MM.1S (cell line): ENCODE measurements around the gene DCTN2.
A peak's percentile ranks its signal among the peaks of the same experiment; 100 is the strongest.

Experiments used
- DNase-seq: peaks from one replicate; pipeline ENCODE4 v3.0.0-alpha.2; 2015
- H2AFZ ChIP-seq: fragments of 300-600 bp; sonication (generic); 2 replicates; pipeline ENCODE4 v1.6.0; 2016; ENCODE audit warnings: antibody characterized with exemption, low read length
- H3F3A ChIP-seq: fragments of 300-600 bp; sonication (generic); 2 replicates; pipeline ENCODE4 v1.6.1; 2016; ENCODE audit warnings: mild to moderate bottlenecking, antibody characterized with exemption, low read length, moderate library complexity, mixed read lengths; ENCODE audit not compliant: insufficient read depth
- H3K27ac ChIP-seq: fragments of 300-600 bp; sonication (generic); 2 replicates; pipeline ENCODE4 v1.5.1; 2016; ENCODE audit warnings: mild to moderate bottlenecking, low read length
- H3K27me3 ChIP-seq: fragments of 300-600 bp; sonication (generic); replicated peaks from 2 replicates; pipeline ENCODE4 v1.6.0; 2016; ENCODE audit warnings: low read length; ENCODE audit not compliant: insufficient read depth
- H3K36me3 ChIP-seq: fragments of 300-600 bp; sonication (generic); replicated peaks from 2 replicates; pipeline ENCODE4 v1.6.1; 2016; ENCODE audit warnings: mild to moderate bottlenecking, low read length, mixed read lengths; ENCODE audit not compliant: insufficient read depth
- H3K4me1 ChIP-seq: fragments of 300-600 bp; sonication (generic); 2 replicates; pipeline ENCODE4 v1.6.1; 2016; ENCODE audit warnings: low read length, mixed read lengths
- H3K4me2 ChIP-seq: fragments of 300-600 bp; sonication (generic); 2 replicates; pipeline ENCODE4 v1.6.0; 2016; ENCODE audit warnings: low read depth, low read length
- H3K4me3 ChIP-seq: fragments of 300-600 bp; sonication (generic); 2 replicates; pipeline ENCODE4 v1.5.1; 2016; ENCODE audit warnings: low read length, mixed read lengths
- H3K79me2 ChIP-seq: fragments of 300-600 bp; sonication (generic); 2 replicates; pipeline ENCODE4 v1.6.1; 2016; ENCODE audit warnings: mixed run types, low read length, mixed read lengths
- H3K9ac ChIP-seq: fragments of 300-600 bp; sonication (generic); 2 replicates; pipeline ENCODE4 v1.6.1; 2016; ENCODE audit warnings: low read length, mixed read lengths
- H3K9me2 ChIP-seq: fragments of 300-600 bp; sonication (generic); replicated peaks from 2 replicates; pipeline ENCODE4 v1.6.1; 2016; ENCODE audit warnings: mild to moderate bottlenecking, low read length, mixed read lengths; ENCODE audit not compliant: insufficient read depth
- H3K9me3 ChIP-seq: fragments of 300-600 bp; sonication (generic); replicated peaks from 2 replicates; pipeline ENCODE4 v1.6.1; 2016; ENCODE audit warnings: mild to moderate bottlenecking, low read length, mixed read lengths; ENCODE audit not compliant: insufficient read depth
- H4K20me1 ChIP-seq: fragments of 300-600 bp; sonication (generic); 2 replicates; pipeline ENCODE4 v1.6.1; 2016; ENCODE audit warnings: mild to moderate bottlenecking, low read length, moderate library complexity, mixed read lengths; ENCODE audit not compliant: insufficient read depth
- EZH2 ChIP-seq: fragments of 300-600 bp; sonication (generic); optimal IDR thresholded peaks from 2 replicates; pipeline ENCODE3; 2017; ENCODE audit warnings: low read depth, mild to moderate bottlenecking, antibody characterized with exemption, low read length, mixed read lengths
- EZH2phosphoT487 ChIP-seq: fragments of 300-600 bp; sonication (generic); IDR thresholded peaks from 2 replicates; pipeline ENCODE4 v1.6.1; 2018; ENCODE audit warnings: antibody characterized with exemption, low read length
- TF ChIP-seq, protein P1 (sequence below): fragments of 300-600 bp; sonication (generic); IDR thresholded peaks from 2 replicates; pipeline ENCODE4 v1.5.1; 2016; ENCODE audit warnings: antibody characterized with exemption, low read length, mixed read lengths

The DCTN2 gene

DNA sequence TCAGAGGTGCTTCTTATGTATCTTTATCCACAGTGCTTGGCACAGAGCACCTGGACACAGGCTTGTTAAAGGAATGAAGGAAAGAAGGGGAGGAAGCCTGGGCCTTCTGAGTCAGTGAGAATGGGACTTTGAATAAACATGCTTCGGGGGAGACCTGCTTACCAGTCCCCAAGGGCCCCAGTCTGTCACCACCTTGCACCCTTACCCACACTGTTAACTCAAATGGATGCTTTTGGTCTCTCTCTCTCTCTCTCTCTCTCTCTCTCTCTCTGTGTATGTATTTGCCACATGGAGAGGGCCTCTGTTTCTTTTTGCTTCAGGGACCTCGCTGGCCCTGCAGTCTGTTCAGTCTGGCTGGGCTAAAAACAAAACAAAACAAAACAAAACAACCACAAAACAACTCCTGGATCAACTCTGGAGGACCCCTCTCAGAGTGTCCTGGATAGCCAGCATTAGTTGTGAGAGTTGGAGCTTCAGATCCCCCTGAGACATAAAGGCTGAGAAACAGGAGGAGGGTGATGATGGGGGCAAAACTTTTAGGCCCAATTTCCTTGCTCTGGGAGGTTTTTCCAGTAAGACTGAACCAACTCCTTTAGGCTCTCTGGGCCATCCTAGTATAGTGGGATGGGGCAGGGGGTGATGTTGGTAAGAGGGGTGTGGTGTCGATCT lies 4.8 kb upstream of the DCTN2 start:
- peaks cover 25% of the 10 kb centered on the region for H3K27me3 ChIP-seq

DNA sequence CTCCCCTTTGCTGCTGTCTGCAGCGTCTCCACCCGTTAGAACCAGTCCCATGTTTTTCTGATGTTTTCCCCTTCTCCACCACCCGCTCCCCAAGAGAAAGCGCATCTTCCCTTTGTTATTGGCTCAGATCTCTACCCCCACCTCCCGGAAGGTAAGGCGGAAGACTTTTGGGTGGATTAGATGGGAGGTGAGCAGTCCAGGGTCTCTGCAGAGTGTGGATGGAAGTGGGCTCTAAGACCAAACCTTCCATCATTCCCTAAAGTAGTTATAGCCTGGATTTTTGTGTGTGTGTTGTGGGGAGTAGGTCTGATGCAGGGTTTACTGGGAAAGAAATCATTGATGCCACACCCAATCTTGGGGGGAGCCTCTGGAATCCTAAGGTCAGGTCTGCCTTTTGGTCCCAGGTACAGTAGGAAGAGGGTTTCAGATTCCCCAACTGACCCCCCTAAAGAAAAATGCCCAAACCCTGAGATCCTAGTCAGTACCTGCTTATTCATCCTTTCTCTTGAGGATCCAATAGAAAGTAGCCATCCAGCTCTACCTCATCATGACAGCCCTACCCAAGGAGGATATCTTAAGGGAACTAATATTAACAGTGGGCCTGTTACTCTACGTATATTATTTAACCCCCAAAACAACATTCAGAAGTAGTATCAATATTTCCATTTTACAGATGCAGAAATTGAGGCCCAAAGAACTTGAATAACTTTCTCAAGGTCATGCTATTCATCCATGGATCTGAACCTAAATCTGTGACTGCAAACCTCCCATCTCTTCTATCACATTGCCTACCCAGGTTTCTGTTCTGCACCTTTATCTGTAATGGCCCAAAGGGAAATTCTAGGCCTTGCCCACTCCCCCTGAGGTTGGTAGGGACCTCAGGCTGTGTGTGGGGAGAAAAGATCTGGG lies 3.9 kb upstream of the DCTN2 start:
- no peak for TF ChIP-seq EZH2phosphoT487
- TF ChIP-seq, protein P1, sequence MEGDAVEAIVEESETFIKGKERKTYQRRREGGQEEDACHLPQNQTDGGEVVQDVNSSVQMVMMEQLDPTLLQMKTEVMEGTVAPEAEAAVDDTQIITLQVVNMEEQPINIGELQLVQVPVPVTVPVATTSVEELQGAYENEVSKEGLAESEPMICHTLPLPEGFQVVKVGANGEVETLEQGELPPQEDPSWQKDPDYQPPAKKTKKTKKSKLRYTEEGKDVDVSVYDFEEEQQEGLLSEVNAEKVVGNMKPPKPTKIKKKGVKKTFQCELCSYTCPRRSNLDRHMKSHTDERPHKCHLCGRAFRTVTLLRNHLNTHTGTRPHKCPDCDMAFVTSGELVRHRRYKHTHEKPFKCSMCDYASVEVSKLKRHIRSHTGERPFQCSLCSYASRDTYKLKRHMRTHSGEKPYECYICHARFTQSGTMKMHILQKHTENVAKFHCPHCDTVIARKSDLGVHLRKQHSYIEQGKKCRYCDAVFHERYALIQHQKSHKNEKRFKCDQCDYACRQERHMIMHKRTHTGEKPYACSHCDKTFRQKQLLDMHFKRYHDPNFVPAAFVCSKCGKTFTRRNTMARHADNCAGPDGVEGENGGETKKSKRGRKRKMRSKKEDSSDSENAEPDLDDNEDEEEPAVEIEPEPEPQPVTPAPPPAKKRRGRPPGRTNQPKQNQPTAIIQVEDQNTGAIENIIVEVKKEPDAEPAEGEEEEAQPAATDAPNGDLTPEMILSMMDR, result no peak
- no peak for TF ChIP-seq EZH2
- Histone ChIP-seq H3F3A (no peaks in the 10 kb centered on the region), H3K9me3 (no peaks in the 10 kb centered on the region), H3K79me2 (peaks cover 11% of the 10 kb centered on the region), H3K36me3 (no peaks in the 10 kb centered on the region), H3K9ac (no peak overlapping the region), H3K4me3 (no peak overlapping the region), H3K9me2 (no peaks in the 10 kb centered on the region), H3K4me1 (peaks cover 3% of the 10 kb centered on the region; the same call in 1 of the 2 replicates), H2AFZ (no peak overlapping the region), H3K27me3 (peaks cover 25% of the 10 kb centered on the region), H4K20me1 (no peaks in the 10 kb centered on the region), H3K27ac (no peak overlapping the region), H3K4me2 (no peak overlapping the region)
- DNase-seq, result no peak

More for the DNA sequence above, 4.8 kb upstream of the DCTN2 start:
- DNase-seq, result no peak
- no peaks in the 10 kb centered on the region; the same call in 1 of the 2 replicates for H3K4me1 ChIP-seq
- H2AFZ ChIP-seq, result no peak overlapping the region
- H3K4me2 ChIP-seq, result no peak overlapping the region
- H3K36me3 ChIP-seq, result no peaks in the 10 kb centered on the region
- no peak overlapping the region for H3K4me3 ChIP-seq
- H3K27ac ChIP-seq, result no peak overlapping the region
- H3K79me2 ChIP-seq, result peaks cover 2% of the 10 kb centered on the region
- no peaks in the 10 kb centered on the region for H4K20me1 ChIP-seq
- TF ChIP-seq EZH2, result no peak
- TF ChIP-seq, protein P1, result no peak
- TF ChIP-seq EZH2phosphoT487, result no peak
- no peaks in the 10 kb centered on the region for H3F3A ChIP-seq
- H3K9me3 ChIP-seq, result no peaks in the 10 kb centered on the region
- H3K9me2 ChIP-seq, result no peaks in the 10 kb centered on the region
- H3K9ac ChIP-seq, result no peak overlapping the region

DNA sequence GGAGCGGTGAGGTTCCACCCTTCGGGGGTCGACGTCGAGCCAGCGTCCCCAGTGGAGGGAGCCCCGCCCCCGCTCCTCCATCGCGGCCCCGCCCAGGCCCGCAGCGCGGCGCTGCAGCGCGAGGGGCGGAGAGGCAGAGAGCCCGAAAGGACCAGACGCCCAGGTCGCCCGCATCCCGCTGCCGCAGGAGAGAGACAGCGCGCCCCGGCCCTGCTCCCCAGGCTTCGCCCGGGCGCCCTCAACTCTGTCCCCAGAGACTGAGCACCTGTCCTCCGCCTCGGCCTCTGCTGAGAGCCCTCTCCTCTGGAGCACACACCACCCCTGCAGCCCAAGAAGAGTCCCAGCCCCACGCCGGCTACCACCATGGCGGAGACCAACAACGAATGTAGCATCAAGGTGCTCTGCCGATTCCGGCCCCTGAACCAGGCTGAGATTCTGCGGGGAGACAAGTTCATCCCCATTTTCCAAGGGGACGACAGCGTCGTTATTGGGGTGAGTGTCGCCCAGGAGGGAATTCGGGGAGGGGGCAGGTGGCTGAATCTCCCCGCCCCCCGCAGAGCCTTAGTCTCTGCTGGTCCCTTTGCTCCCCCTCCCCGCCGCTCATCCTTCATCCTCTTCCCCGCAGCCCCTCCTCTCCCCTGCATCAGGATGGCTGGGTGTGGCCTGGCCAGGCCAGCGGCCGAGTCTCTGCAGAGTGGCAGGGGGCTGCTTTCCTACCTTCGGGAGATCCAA lies 3.1 kb upstream of the DCTN2 start, which contains the start of gene KIF5A:
KIF5A (plus strand) TSS at position 136 of the 732 bp plus-strand sequence; CDS start at position 364, 228 bp downstream.
- Histone ChIP-seq H3K4me2 (peak within 1 kb of the TSS; percentile 95), H3K9ac (no peak within 1 kb of the TSS), H4K20me1 (no peaks in the 10 kb centered on the region), H3K27ac (no peak within 1 kb of the TSS), H3K4me1 (peaks cover 10% of the 10 kb centered on the region; the same call in 1 of the 2 replicates), H3K9me2 (no peaks in the 10 kb centered on the region), H3F3A (no peaks in the 10 kb centered on the region), H3K4me3 (peak within 1 kb of the TSS; percentile 60), H3K9me3 (no peaks in the 10 kb centered on the region), H3K27me3 (peaks cover 25% of the 10 kb centered on the region), H3K79me2 (peaks cover 19% of the 10 kb centered on the region), H2AFZ (peak within 1 kb of the TSS; percentile 80), H3K36me3 (no peaks in the 10 kb centered on the region)
- TF ChIP-seq, protein P1, result peak; percentile 8; the same call in 1 of the 2 replicates
- no peak for TF ChIP-seq EZH2
- TF ChIP-seq EZH2phosphoT487, result no peak
- DNase-seq, result peak; percentile 43
